Heart left ventricle (tissue), 13 donors: ENCODE results near the gene EPB41.

Experiments
- POLR2A ChIP-seq, 2 donors: fragments of 450-650 bp; IDR thresholded peaks; one replicate each; pipeline ENCODE4 v1.6.1; 2017; ENCODE audit warnings: antibody characterized with exemption in 2 of 2, mild to moderate bottlenecking in 2 of 2, moderate library complexity in 2 of 2
- TF ChIP-seq, protein P1 (sequence below), 12 donors: fragments of 200-600 bp; sonication (generic) in 4 of 12; IDR thresholded peaks; one replicate each; pipeline versions ENCODE4 v1.5.0 to v1.8.0; 2018 to 2022; ENCODE audit warnings: antibody characterized with exemption in 12 of 12, mild to moderate bottlenecking in 5 of 12
- donor health status: ischemic (EF 13 %, LVEDD 7.1; RV severe dilation, severe dysfunction).
- donor health status: DM: no; HTN: yes; CAD: no.
- donor health status: DM: no; HTN: no; CAD: no.
- donor health status: ischemic (EF 25% LVEDD 6.9; RV normal size, moderate dysfunction).
- donor health status: ischemic (EF 25% LVEDD 5.7; RV mildly dilated, moderate dysfunction).
- donor health status: ischemic (EF 35%, LVEDD 5.7; RV mildly dilated, moderate dysfunction).
- donor health status: nonischemic (EF 11% LVEDD 7.7; RV severe dilation, severe dysfunction).
- donor health status: DM: yes; HTN: yes; CAD: no.
- donor health status: PGD.
- donor health status: ischemic (EF 29% LVEDD 5.4; RV normal size, mild dysfunction).
- donor health status: nonischemic (EF 23%, LVEDD 6.1; RV moderate dilation, normal function).

DNA sequence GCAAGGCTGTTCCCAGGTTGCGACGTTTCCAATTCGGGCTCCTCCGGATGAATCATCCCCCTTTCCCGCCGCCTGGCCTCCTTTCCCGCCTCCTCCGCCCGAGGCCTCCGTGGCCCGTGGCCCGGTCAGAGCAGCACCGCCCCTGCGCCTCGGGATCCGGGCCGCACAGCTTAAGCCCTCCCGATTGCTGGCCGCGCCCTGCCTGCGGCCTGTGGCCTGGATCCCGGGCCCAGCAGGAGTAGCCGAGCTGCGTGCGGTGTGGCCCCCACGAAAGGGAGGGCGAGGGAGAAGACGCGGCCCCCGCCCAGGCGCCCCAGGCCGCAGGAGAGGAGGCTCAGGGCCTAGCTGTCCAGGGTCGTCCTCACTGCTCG, 208.3 kb downstream of the EPB41 start:
- TF ChIP-seq POLR2A (IDR thresholded peaks at IDR 0.05), result no peak
- TF ChIP-seq, protein P1, sequence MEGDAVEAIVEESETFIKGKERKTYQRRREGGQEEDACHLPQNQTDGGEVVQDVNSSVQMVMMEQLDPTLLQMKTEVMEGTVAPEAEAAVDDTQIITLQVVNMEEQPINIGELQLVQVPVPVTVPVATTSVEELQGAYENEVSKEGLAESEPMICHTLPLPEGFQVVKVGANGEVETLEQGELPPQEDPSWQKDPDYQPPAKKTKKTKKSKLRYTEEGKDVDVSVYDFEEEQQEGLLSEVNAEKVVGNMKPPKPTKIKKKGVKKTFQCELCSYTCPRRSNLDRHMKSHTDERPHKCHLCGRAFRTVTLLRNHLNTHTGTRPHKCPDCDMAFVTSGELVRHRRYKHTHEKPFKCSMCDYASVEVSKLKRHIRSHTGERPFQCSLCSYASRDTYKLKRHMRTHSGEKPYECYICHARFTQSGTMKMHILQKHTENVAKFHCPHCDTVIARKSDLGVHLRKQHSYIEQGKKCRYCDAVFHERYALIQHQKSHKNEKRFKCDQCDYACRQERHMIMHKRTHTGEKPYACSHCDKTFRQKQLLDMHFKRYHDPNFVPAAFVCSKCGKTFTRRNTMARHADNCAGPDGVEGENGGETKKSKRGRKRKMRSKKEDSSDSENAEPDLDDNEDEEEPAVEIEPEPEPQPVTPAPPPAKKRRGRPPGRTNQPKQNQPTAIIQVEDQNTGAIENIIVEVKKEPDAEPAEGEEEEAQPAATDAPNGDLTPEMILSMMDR (IDR thresholded peaks at IDR 0.05), result no peak
